K562 (cell line): ENCODE results near the gene C15orf61. TPM values are rescaled to one million over a fixed set of nuclear protein-coding genes. Genes with fewer than 3 reads are reported as not detected.

Experiments used
- ATAC-seq: fragments of 200-7000 bp; cut with Tn5 transposase; 3 replicates; pipeline ENCODE4 v1.9.1; 2020; ENCODE audit warnings: moderate library complexity
- BruUV-seq: library from RNA; stranded (reverse); fragments of 400-500 nt; replicated peaks from 2 replicates; lab custom pipeline; 2021; lab: Mats Ljungman, UMichigan
- CTCF ChIA-PET: fragments of 300-600 bp; formaldehyde crosslinking; extraction: SDS; loops from one replicate; lab custom pipeline; 2021; ENCODE audit warnings: low intra/inter-chr PET ratio; lab: Yijun Ruan, JAX
- POLR2A ChIA-PET: fragments of 300-600, 350-650 bp; sonication (Branson Sonifier 250); formaldehyde crosslinking; extraction: SDS; loops from one replicate; lab custom pipeline; 2021; ENCODE audit warnings: antibody characterized with exemption, inconsistent platforms; lab: Yijun Ruan, JAX
- DNase-seq, 4 experiments: peaks; one replicate each; pipeline versions ENCODE4 v3.0.0 to v3.0.0-alpha.2; 2011 to 2018; ENCODE audit warnings: low spot score in 3 of 4, mixed read lengths in 3 of 4; ENCODE audit errors: extremely low read depth in 1 of 4
- FAIRE-seq: peaks from 2 replicates; lab custom pipeline; 2011; peaks lifted over from hg19 to GRCh38; lab: Jason Lieb, UNC
- H2AFZ ChIP-seq: 2 replicates; pipeline ENCODE4 v1.6.0; 2011; ENCODE audit warnings: low read depth, low read length, control low read depth, inconsistent platforms
- H3K27ac ChIP-seq: fragments of 200-600 bp; 3 replicates; pipeline ENCODE4 v1.8.0; 2011; ENCODE audit warnings: low read depth, mild to moderate bottlenecking, control low read depth, inconsistent platforms, low read length, moderate library complexity, mixed read lengths; ENCODE audit errors: extremely low read depth
- H3K27me3 ChIP-seq, 2 experiments: fragments of 300-600 bp in 1 of 2; 2 replicates in 1 of 2; 3 replicates in 1 of 2; pipeline versions ENCODE4 v1.6.0 to v1.8.0; 2011; ENCODE audit warnings: inconsistent platforms in 2 of 2, low read length in 2 of 2, mild to moderate bottlenecking in 1 of 2, mixed read lengths in 1 of 2, moderate library complexity in 1 of 2; ENCODE audit not compliant: control insufficient read depth in 2 of 2, insufficient read depth in 2 of 2
- H3K36me3 ChIP-seq: fragments of 300-600 bp; 3 replicates; pipeline ENCODE4 v1.8.0; 2011; ENCODE audit warnings: mild to moderate bottlenecking, low read length, inconsistent platforms; ENCODE audit not compliant: control insufficient read depth, insufficient read depth
- H3K4me1 ChIP-seq, 2 experiments: fragments of 200-600 bp in 1 of 2; replicated peaks in 1 of 2; 2 replicates in 1 of 2; 3 replicates in 1 of 2; pipeline versions ENCODE4 v1.5.1 to v1.8.0; 2011; ENCODE audit warnings: inconsistent platforms in 2 of 2, low read length in 2 of 2, mild to moderate bottlenecking in 1 of 2, mixed read lengths in 1 of 2, moderate library complexity in 1 of 2; ENCODE audit not compliant: control insufficient read depth in 2 of 2, insufficient read depth in 2 of 2
- H3K4me2 ChIP-seq: 2 replicates; pipeline ENCODE4 v1.6.1; 2011; ENCODE audit warnings: low read length, control low read depth, inconsistent platforms, mixed read lengths; ENCODE audit not compliant: insufficient read depth
- H3K4me3 ChIP-seq: fragments of 200-600 bp; sonication (generic), shearing (Covaris generic); 2 replicates; pipeline ENCODE4 v1.5.1; 2016; ENCODE audit warnings: control low read depth, inconsistent platforms
- H3K79me2 ChIP-seq: fragments of 200-600 bp; 3 replicates; pipeline ENCODE4 v1.8.0; 2011; ENCODE audit warnings: low read length, inconsistent platforms; ENCODE audit not compliant: control insufficient read depth, insufficient read depth
- H3K9ac ChIP-seq, 2 experiments: 2 replicates each; pipeline versions ENCODE4 v1.6.0 to v1.6.1; 2011; ENCODE audit warnings: low read depth in 2 of 2, low read length in 2 of 2, control low read depth in 1 of 2, inconsistent platforms in 1 of 2, mild to moderate bottlenecking in 1 of 2, mixed read lengths in 1 of 2; ENCODE audit not compliant: insufficient read depth in 1 of 2
- H3K9me1 ChIP-seq: one replicate; pipeline ENCODE4 v1.6.0; 2011; ENCODE audit warnings: inconsistent platforms, mild to moderate bottlenecking, low read length, moderate library complexity; ENCODE audit not compliant: control insufficient read depth, insufficient read depth
- H3K9me3 ChIP-seq: replicated peaks from 2 replicates; pipeline ENCODE4 v1.5.1; 2011; ENCODE audit warnings: low read depth, low read length, inconsistent platforms; ENCODE audit not compliant: control insufficient read depth, insufficient read depth
- H4K20me1 ChIP-seq: replicated peaks from 2 replicates; pipeline ENCODE4 v1.6.1; 2011; ENCODE audit warnings: low read length, inconsistent platforms, mixed read lengths; ENCODE audit not compliant: control insufficient read depth, insufficient read depth
- ARNT ChIP-seq, 2 experiments: fragments of 450-650 bp; IDR thresholded peaks; 2 replicates each; pipeline ENCODE4 v1.6.1; 2016; ENCODE audit warnings: mild to moderate bottlenecking in 1 of 2
- CBX2 ChIP-seq: fragments of 200-600 bp; sonication (generic); IDR thresholded peaks from one replicate; pipeline ENCODE4 v1.6.1; 2012; ENCODE audit warnings: mild to moderate bottlenecking, low read length, inconsistent platforms; ENCODE audit not compliant: insufficient read depth, poor library complexity, severe bottlenecking
- KDM1A ChIP-seq, 2 experiments: fragments of 450-650 bp; IDR thresholded peaks; 2 replicates each; pipeline ENCODE4 v1.6.1; 2016; ENCODE audit warnings: mild to moderate bottlenecking in 2 of 2
- ZNF592 ChIP-seq: fragments of 450-650 bp; IDR thresholded peaks from 2 replicates; pipeline ENCODE4 v1.6.1; 2017; ENCODE audit warnings: antibody characterized with exemption, mild to moderate bottlenecking
- WGBS: fragments of 100-300 bp; shearing (Covaris generic); methylation state at CpG from one replicate; pipeline ENCODE4 v1.1.6; 2016; ENCODE audit warnings: low coverage, mixed read lengths; ENCODE audit not compliant: insufficient coverage; ENCODE audit errors: missing lambda C conversion rate; 5-methylcytosine and 5-hydroxymethylcytosine counted together
- in situ Hi-C: fragments of 300-500 bp; cut with MboI; formaldehyde crosslinking; loops from 4 replicates; pipeline ENCODE4 v1.15.0; 2018; ENCODE audit warnings: inconsistent platforms, mixed read lengths
- intact Hi-C: fragments of 100-400 bp; cut with micrococcal nuclease; formaldehyde crosslinking; loops from 2 replicates; pipeline ENCODE4 v1.14.2; 2022
- polyA plus RNA-seq, 8 experiments: library from polyadenylated mRNA; depleted of rRNA in 4 of 8; stranded (reverse) in 5 of 8; unstranded in 3 of 8; fragments of >200 nt; fragmentation: Nextera tagmentation in 2 of 8; fragmentation: Illumina TruSeq in 1 of 8; extraction: Ambion mirVana in 2 of 8; extraction: Trizol in 1 of 8; gene quantifications; 2 replicates each; pipeline versions ENCODE4 v1.2.1 to v1.2.3, GENCODE V29; 2011 to 2014; ENCODE audit warnings: inconsistent platforms in 1 of 8, missing spikeins in 1 of 8
- total RNA-seq, 7 experiments: library from RNA; depleted of rRNA in 6 of 7; stranded (reverse); fragments of >200 nt in 6 of 7; fragmentation: Illumina TruSeq in 2 of 7; extraction: Trizol in 2 of 7; gene quantifications; 2 replicates each; pipeline versions ENCODE4 v1.2.1 to v1.2.3, GENCODE V29; 2011 to 2021; ENCODE audit warnings: low replicate concordance in 1 of 7

C15orf61 gene
- total and polyA plus RNA-seq, 9 of the 15 experiments (the other 6 are each of a cell fraction or from before 2014, with no cell fraction given), result 1.6 to 10.5 (median 4.3) TPM

GRCh38 chr15:67545864-67546263, 24.9 kb downstream of the C15orf61 start:
- ATAC-seq (no peak), DNase-seq (no peak)
- intact Hi-C loops, result no loop called here
- WGBS, result 58% methylated on average over 3 of the region's 3 CpGs
- Histone ChIP-seq H3K36me3 (peaks cover 28% of the 10 kb centered on the region; the same call in 2 of the 3 replicates), H3K4me2 (no peak overlapping the region), H3K9ac (no peak overlapping the region), H3K9me1 (no peaks in the 10 kb centered on the region), H3K4me3 (no peak overlapping the region), H3K27ac (no peak overlapping the region), H3K9me3 (no peaks in the 10 kb centered on the region), H3K27me3 (no peaks in the 10 kb centered on the region), H3K4me1 (peaks cover 16 to 40% of the 10 kb centered on the region in 2 experiments)
- POLR2A ChIA-PET, result interaction anchor here (0.9 to 1.5 kb wide), 2 partner anchors 14 to 18 kb away, joined by 4 read pairs; no protein-coding TSS in a partner anchor
- in situ Hi-C loops, result no loop called here
- TF ChIP-seq CBX2, result no peak
- TF ChIP-seq, all 486 proteins: peak for 0
- CTCF ChIA-PET, result no interaction called here
- no peak for FAIRE-seq
- H2AFZ ChIP-seq, result no peak overlapping the region
- H4K20me1 ChIP-seq, result no peaks in the 10 kb centered on the region
- peaks cover 24% of the 10 kb centered on the region for H3K79me2 ChIP-seq
- no TSS peak for BruUV-seq

GRCh38 chr15:67547064-67547463, 26.1 kb downstream of the C15orf61 start:
- no peak for DNase-seq
- no peaks in the 10 kb centered on the region for H4K20me1 ChIP-seq
- BruUV-seq, result no TSS peak
- H2AFZ ChIP-seq, result no peak overlapping the region
- peaks cover 17 to 42% of the 10 kb centered on the region in 2 experiments for H3K4me1 ChIP-seq
- intact Hi-C loops, result no loop called here
- H3K79me2 ChIP-seq, result peaks cover 15% of the 10 kb centered on the region; the same call in 2 of the 3 replicates
- no peak overlapping the region for H3K27ac ChIP-seq
- FAIRE-seq, result no peak
- 100% methylated on average over 1 of the region's 2 CpGs for WGBS
- no peak overlapping the region for H3K4me3 ChIP-seq
- H3K9me1 ChIP-seq, result no peaks in the 10 kb centered on the region
- ChIA-PET CTCF (no interaction called here), POLR2A (interaction anchor here (0.9 kb wide), 1 partner anchor 12 kb away, joined by 4 read pairs; no protein-coding TSS in a partner anchor)
- H3K9me3 ChIP-seq, result no peaks in the 10 kb centered on the region
- in situ Hi-C loops, result no loop called here
- H3K36me3 ChIP-seq, result peaks cover 38% of the 10 kb centered on the region
- ATAC-seq, result no peak
- H3K27me3 ChIP-seq, result no peaks in the 10 kb centered on the region
- no peak overlapping the region for H3K9ac ChIP-seq
- TF ChIP-seq KDM1A (IDR thresholded peaks at IDR 0.05), result 0 out of 4 replicates have a peak, but pooled peaks of 1 of the 2 experiments have one; percentile 16
- TF ChIP-seq ARNT (IDR thresholded peaks at IDR 0.05), result no peak
- no peak for TF ChIP-seq ZNF592
- no peak overlapping the region for H3K4me2 ChIP-seq
